H1 (cell line): ENCODE measurements around the gene HECTD4. TPM values are rescaled to one million over a fixed set of nuclear protein-coding genes. Genes with fewer than 3 reads are reported as not detected.
A peak's percentile ranks its signal among the peaks of the same experiment; 100 is the strongest.

Experiments used
- CTCF ChIA-PET: fragments of 300-600 bp; sonication (Branson Sonifier 250); formaldehyde crosslinking; loops from one replicate; lab custom pipeline; 2021; ENCODE audit not compliant: partially characterized antibody; lab: Charles Lee
- POLR2A ChIA-PET: fragments of 300-600 bp; sonication (Branson Sonifier 250); formaldehyde crosslinking; loops from one replicate; lab custom pipeline; 2021; ENCODE audit warnings: inconsistent platforms; ENCODE audit not compliant: partially characterized antibody; lab: Charles Lee
- DNase-seq, 2 experiments: peaks; one replicate each; pipeline versions ENCODE4 v3.0.0 to v3.0.0-alpha.2; 2010 to 2022; ENCODE audit warnings: low spot score in 2 of 2, low read depth in 1 of 2, mixed read lengths in 1 of 2
- FAIRE-seq: peaks from 2 replicates; lab custom pipeline; 2011; peaks lifted over from hg19 to GRCh38; lab: Jason Lieb, UNC
- H2AFZ ChIP-seq: 2 replicates; pipeline ENCODE4 v1.8.1; 2012; ENCODE audit warnings: low read length, inconsistent platforms
- H2AK5ac ChIP-seq: 2 replicates; pipeline ENCODE4 v1.6.1; 2013; ENCODE audit warnings: low read depth, low read length
- H2BK120ac ChIP-seq: replicated peaks from 2 replicates; pipeline ENCODE3; 2013; ENCODE audit warnings: low read depth, low read length, inconsistent platforms
- H2BK12ac ChIP-seq: 2 replicates; pipeline ENCODE4 v1.6.1; 2013; ENCODE audit warnings: low read depth, low read length
- H2BK15ac ChIP-seq: 2 replicates; pipeline ENCODE4 v1.6.1; 2013; ENCODE audit warnings: low read length
- H2BK20ac ChIP-seq: 2 replicates; pipeline ENCODE4 v1.6.1; 2013; ENCODE audit warnings: low read length
- H2BK5ac ChIP-seq: 2 replicates; pipeline ENCODE4 v1.6.1; 2013; ENCODE audit warnings: low read depth, low read length
- H3K14ac ChIP-seq: 2 replicates; pipeline ENCODE4 v1.6.1; 2013; ENCODE audit warnings: inconsistent platforms; ENCODE audit not compliant: insufficient read length
- H3K18ac ChIP-seq: 2 replicates; pipeline ENCODE4 v1.6.1; 2013; ENCODE audit warnings: low read length; ENCODE audit errors: extremely low read depth
- H3K23ac ChIP-seq: 2 replicates; pipeline ENCODE4 v1.6.1; 2013; ENCODE audit warnings: inconsistent platforms; ENCODE audit not compliant: insufficient read length
- H3K23me2 ChIP-seq: 2 replicates; pipeline ENCODE4 v1.6.1; 2013; ENCODE audit warnings: low read depth, low read length
- H3K27ac ChIP-seq: 2 replicates; pipeline ENCODE4 v1.6.1; 2011; ENCODE audit warnings: low read depth, low read length, inconsistent platforms
- H3K27me3 ChIP-seq, 4 experiments: replicated peaks in 1 of 4; 1 replicate in 1 of 4; 2 replicates in 3 of 4; pipeline versions ENCODE4 v1.6.1 to v1.8.1; 2011 to 2013; ENCODE audit warnings: low read length in 3 of 4, mild to moderate bottlenecking in 3 of 4, inconsistent platforms in 2 of 4, mixed read lengths in 2 of 4, moderate library complexity in 1 of 4; ENCODE audit not compliant: control insufficient read depth in 3 of 4, insufficient read depth in 3 of 4; ENCODE audit errors: extremely low read depth in 1 of 4
- H3K36me3 ChIP-seq, 4 experiments: 2 replicates each; pipeline versions ENCODE4 v1.6.1 to v1.8.1; 2011 to 2013; ENCODE audit warnings: mild to moderate bottlenecking in 4 of 4, low read length in 3 of 4, moderate library complexity in 2 of 4, control low read depth in 1 of 4, inconsistent platforms in 1 of 4; ENCODE audit not compliant: insufficient read depth in 4 of 4, control insufficient read depth in 2 of 4
- H3K4ac ChIP-seq: replicated peaks from 2 replicates; pipeline ENCODE3; 2013; ENCODE audit warnings: low read length, low read depth, mixed read lengths, inconsistent platforms; ENCODE audit not compliant: insufficient read length
- H3K4me1 ChIP-seq, 4 experiments: replicated peaks in 1 of 4; 1 replicate in 1 of 4; 2 replicates in 3 of 4; pipeline versions ENCODE4 v1.6.1 to v1.8.1; 2011 to 2013; ENCODE audit warnings: low read length in 3 of 4, inconsistent platforms in 2 of 4, mixed read lengths in 1 of 4; ENCODE audit not compliant: insufficient read depth in 4 of 4, control insufficient read depth in 3 of 4
- H3K4me2 ChIP-seq, 2 experiments: 2 replicates each; pipeline versions ENCODE4 v1.6.1 to v1.8.1; 2011 to 2013; ENCODE audit warnings: low read depth in 2 of 2, low read length in 2 of 2, control low read depth in 1 of 2, inconsistent platforms in 1 of 2, mild to moderate bottlenecking in 1 of 2; ENCODE audit not compliant: insufficient read depth in 1 of 2
- H3K4me3 ChIP-seq, 4 experiments: fragments of 200-600, 300-600 bp in 1 of 4; sonication (generic), shearing (Covaris generic), sonication (Bioruptor Twin) in 1 of 4; 2 replicates each; pipeline versions ENCODE4 v1.5.1 to v1.8.1; 2011 to 2016; ENCODE audit warnings: low read length in 4 of 4, low read depth in 3 of 4, control low read depth in 2 of 4, inconsistent platforms in 2 of 4, mild to moderate bottlenecking in 2 of 4, mixed read lengths in 1 of 4, moderate library complexity in 1 of 4; ENCODE audit not compliant: insufficient read depth in 2 of 4; ENCODE audit errors: extremely low read depth in 1 of 4
- H3K56ac ChIP-seq: replicated peaks from 2 replicates; pipeline ENCODE3; 2013; ENCODE audit warnings: low read depth, mild to moderate bottlenecking, mixed read lengths, low read length, inconsistent platforms; ENCODE audit not compliant: insufficient read length
- H3K79me1 ChIP-seq: 2 replicates; pipeline ENCODE4 v1.6.1; 2013; ENCODE audit warnings: low read depth, low read length, control low read depth
- H3K79me2 ChIP-seq, 2 experiments: 2 replicates each; pipeline versions ENCODE4 v1.6.1 to v1.8.1; 2012 to 2013; ENCODE audit warnings: low read length in 2 of 2, mild to moderate bottlenecking in 2 of 2, inconsistent platforms in 1 of 2; ENCODE audit not compliant: insufficient read depth in 2 of 2, control insufficient read depth in 1 of 2
- H3K9ac ChIP-seq, 4 experiments: replicated peaks in 1 of 4; 1 replicate in 1 of 4; 2 replicates in 3 of 4; pipeline versions ENCODE4 v1.6.1 to v1.8.1; 2011 to 2013; ENCODE audit warnings: low read depth in 3 of 4, low read length in 3 of 4, control low read depth in 2 of 4, mild to moderate bottlenecking in 2 of 4, moderate library complexity in 2 of 4, inconsistent platforms in 1 of 4; ENCODE audit errors: extremely low read depth in 1 of 4
- H3K9me3 ChIP-seq, 2 experiments: 2 replicates each; pipeline versions ENCODE4 v1.6.1 to v1.8.1; 2012 to 2013; ENCODE audit warnings: mild to moderate bottlenecking in 2 of 2, moderate library complexity in 2 of 2, control low read depth in 1 of 2, inconsistent platforms in 1 of 2, low read depth in 1 of 2, low read length in 1 of 2, mixed read lengths in 1 of 2; ENCODE audit not compliant: insufficient read depth in 2 of 2
- H4K20me1 ChIP-seq, 2 experiments: replicated peaks in 1 of 2; 2 replicates each; pipeline versions ENCODE3 to v1.8.1; 2011 to 2013; ENCODE audit warnings: inconsistent platforms in 2 of 2, low read length in 2 of 2, mild to moderate bottlenecking in 1 of 2; ENCODE audit not compliant: insufficient read depth in 2 of 2, control insufficient read depth in 1 of 2
- H4K5ac ChIP-seq: 2 replicates; pipeline ENCODE4 v1.6.1; 2013; ENCODE audit warnings: low read length, low read depth, mixed read lengths, inconsistent platforms; ENCODE audit not compliant: insufficient read length
- H4K8ac ChIP-seq: 2 replicates; pipeline ENCODE4 v1.8.0; 2013; ENCODE audit warnings: mild to moderate bottlenecking, moderate library complexity, low read length, inconsistent platforms; ENCODE audit not compliant: insufficient read depth; ENCODE audit errors: extremely low read depth
- H4K91ac ChIP-seq: replicated peaks from 2 replicates; pipeline ENCODE3; 2013; ENCODE audit warnings: low read length, mixed read lengths, inconsistent platforms; ENCODE audit not compliant: insufficient read length
- RXRA ChIP-seq: IDR thresholded peaks from 2 replicates; pipeline ENCODE4 v1.6.1; 2011; ENCODE audit warnings: low read depth, mild to moderate bottlenecking, low read length, moderate library complexity; ENCODE audit not compliant: insufficient read depth
- SIX5 ChIP-seq: IDR thresholded peaks from 2 replicates; pipeline ENCODE4 v1.6.1; 2011; ENCODE audit warnings: mild to moderate bottlenecking, low read depth, low read length
- WGBS, 2 experiments: shearing (Covaris generic) in 1 of 2; methylation state at CpG; one replicate each; pipeline versions ENCODE4 v1.1.6 to v1.1.7; 2013 to 2015; ENCODE audit warnings: low lambda C conversion rate in 2 of 2, mixed read lengths in 2 of 2, inconsistent platforms in 1 of 2, low coverage in 1 of 2, missing lambda C conversion rate in 1 of 2; ENCODE audit not compliant: insufficient replicate concordance in 2 of 2, insufficient coverage in 1 of 2, insufficient read length in 1 of 2; ENCODE audit errors: extremely low coverage in 1 of 2, missing lambda C conversion rate in 1 of 2; 5-methylcytosine and 5-hydroxymethylcytosine counted together
- polyA plus RNA-seq, 7 experiments: library from polyadenylated mRNA; depleted of rRNA in 3 of 7; stranded (reverse) in 5 of 7; unstranded in 2 of 7; fragments of >200 nt in 5 of 7; fragments of 200-250 nt in 2 of 7; gene quantifications; 1 replicate in 5 of 7; 2 replicates in 1 of 7; 4 replicates in 1 of 7; pipeline versions ENCODE4 v1.2.1 to v1.2.3, GENCODE V29; 2011 to 2013; ENCODE audit warnings: missing spikeins in 2 of 7, mixed read lengths in 2 of 7
- total RNA-seq: library from RNA; stranded (reverse); fragmentation: NEBNext Ultra II Directional; extraction: Animal tissue kit (Norgen Biotek cat#: 25700); gene quantifications from 2 replicates; pipeline ENCODE4 v1.2.1, GENCODE V29; 2021

HECTD4 gene
- total and polyA plus RNA-seq, 2 of the 8 experiments (the other 6 are each of a cell fraction or from before 2014, with no cell fraction given) = 6.5 to 33.7 TPM

GRCh38 chr12:112354399-112354798, 27.8 kb downstream of the HECTD4 start:
- Histone ChIP-seq H2BK120ac (no peak overlapping the region), H4K8ac (no peak overlapping the region), H2AK5ac (peak overlapping the region; percentile 32; the same call in 1 of the 2 replicates), H2BK15ac (no peak overlapping the region), H3K14ac (no peak overlapping the region), H3K18ac (no peak overlapping the region), H3K27ac (no peak overlapping the region), H3K4me1 (no peaks in the 10 kb centered on the region), H2BK20ac (no peak overlapping the region), H3K23me2 (no peaks in the 10 kb centered on the region), H3K4me2 (no peak overlapping the region), H3K36me3 (no peaks in the 10 kb centered on the region), H2BK12ac (no peak overlapping the region), H4K91ac (no peak overlapping the region), H3K4ac (no peak overlapping the region), H3K23ac (no peak overlapping the region), H2BK5ac (no peak overlapping the region), H3K9me3 (no peaks in the 10 kb centered on the region), H3K9ac (no peak overlapping the region), H3K56ac (no peak overlapping the region), H2AFZ (no peak overlapping the region), H3K79me1 (peaks cover 5% of the 10 kb centered on the region), H3K79me2 (peaks cover 0 to 19% of the 10 kb centered on the region in 2 experiments; a peak in 2 of 4 replicates), H3K27me3 (no peaks in the 10 kb centered on the region), H4K5ac (no peak overlapping the region), H3K4me3 (no peak overlapping the region), H4K20me1 (no peaks in the 10 kb centered on the region)
- DNase-seq (no peak), FAIRE-seq (no peak)
- CTCF ChIA-PET = interaction anchor here (0.6 to 1.2 kb wide), 2 partner anchors 10 to 17 kb away, joined by 4 to 6 read pairs; no protein-coding TSS in a partner anchor
- WGBS, 2 experiments = 98% methylated on average over 4 of the region's 4 CpGs; no CpG with 5 or more reads in 1 of the 2 experiments
- POLR2A ChIA-PET = interaction anchor here (0.5 kb wide), 1 partner anchor 49 kb away, joined by 3 read pairs; no protein-coding TSS in a partner anchor
- TF ChIP-seq RXRA = no peak
- no peak for TF ChIP-seq SIX5
